Urinary bladder (tissue), 4 donors: Measurements from ENCODE around the gene HLA-DQB1. TPM values are rescaled to one million over a fixed set of nuclear protein-coding genes. Genes with fewer than 3 reads are reported as not detected.
A peak's percentile ranks its signal among the peaks of the same experiment; 100 is the strongest.

Source experiments
- DNase-seq: peaks from one replicate; pipeline ENCODE4 v3.0.0-alpha.2; 2015; ENCODE audit errors: extremely low spot score
- H3K27ac ChIP-seq: one replicate; pipeline ENCODE4 v1.5.1; 2013; ENCODE audit warnings: low read depth, mild to moderate bottlenecking, moderate library complexity
- H3K36me3 ChIP-seq: one replicate; pipeline ENCODE4 v1.6.1; 2013; ENCODE audit warnings: mild to moderate bottlenecking, moderate library complexity; ENCODE audit not compliant: insufficient read depth
- H3K4me1 ChIP-seq: one replicate; pipeline ENCODE4 v1.6.1; 2013; ENCODE audit warnings: mild to moderate bottlenecking, moderate library complexity; ENCODE audit not compliant: insufficient read depth
- H3K4me3 ChIP-seq: one replicate; pipeline ENCODE4 v1.5.1; 2013; ENCODE audit warnings: low read depth, low read length
- WGBS: extraction: QIAGEN DNeasy Blood & Tissue Kit; methylation state at CpG from one replicate; pipeline ENCODE4 v1.1.7; 2013; 5-methylcytosine and 5-hydroxymethylcytosine counted together
- polyA plus RNA-seq: library from polyadenylated mRNA; stranded (reverse); fragments of 200-250 nt; gene quantifications from one replicate; pipeline ENCODE4 v1.2.3, GENCODE V29; 2013
- total RNA-seq: library from RNA; depleted of rRNA; stranded (reverse); fragments of >200 nt; gene quantifications from one replicate; pipeline ENCODE4 v1.2.3, GENCODE V29; 2014
- donor health status: healthy with polysubstance abuse.
- donor health status: healthy.

HLA-DQB1 gene
- total and polyA plus RNA-seq, 2 donors = 4.0 to 36.1 TPM

DNA sequence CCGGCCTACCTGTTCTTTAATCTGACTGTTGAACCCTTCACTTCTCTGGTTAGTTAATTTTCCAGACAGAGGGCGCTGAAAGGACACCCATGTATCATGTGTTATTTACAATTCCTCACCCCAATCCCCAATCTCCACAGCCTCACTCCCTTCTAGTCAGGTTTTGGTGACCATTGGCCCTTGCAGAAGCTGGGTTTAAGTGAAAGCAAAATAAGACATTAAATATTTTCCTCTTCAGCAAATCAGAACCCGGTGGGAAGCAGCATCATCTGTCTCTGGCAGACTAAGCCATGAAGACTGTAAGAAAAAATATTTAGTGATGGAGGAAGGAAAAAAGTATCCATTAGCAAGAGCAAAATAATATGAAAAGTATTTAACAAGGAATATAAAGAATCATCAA is 38.6 kb downstream of the HLA-DQB1 start:
- no peak for DNase-seq
- WGBS = 25% methylated on average over 3 of the region's 3 CpGs
- no peak overlapping the region for H3K27ac ChIP-seq

DNA sequence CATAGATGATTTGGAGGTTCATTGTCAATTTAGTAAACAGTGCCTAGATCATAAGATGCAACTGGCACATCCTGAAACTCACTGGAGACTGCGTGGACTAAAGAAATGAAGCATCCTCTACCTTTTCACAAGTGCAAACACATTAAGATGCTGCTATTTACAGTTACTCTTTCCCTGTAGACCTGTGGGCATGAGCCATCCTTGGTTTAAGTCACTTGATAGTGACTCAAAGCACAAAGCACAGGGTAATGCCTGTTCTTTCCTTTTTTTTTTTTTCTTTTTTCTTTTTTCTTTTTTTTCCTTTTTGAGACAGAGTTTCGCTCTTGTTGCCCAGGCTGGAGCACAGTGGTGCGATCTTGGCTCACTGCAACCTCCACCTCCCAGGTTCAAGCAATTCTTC is 39.2 kb downstream of the HLA-DQB1 start:
- Histone ChIP-seq H3K36me3 (no peaks in the 10 kb centered on the region), H3K27ac (no peak overlapping the region), H3K4me3 (no peak overlapping the region), H3K4me1 (no peaks in the 10 kb centered on the region)
- DNase-seq = no peak
- 0% methylated on average over 1 of the region's 3 CpGs for WGBS

More for the DNA sequence above, 38.6 kb downstream of the HLA-DQB1 start:
- H3K4me1 ChIP-seq = no peaks in the 10 kb centered on the region
- no peaks in the 10 kb centered on the region for H3K36me3 ChIP-seq
- no peak overlapping the region for H3K4me3 ChIP-seq

DNA sequence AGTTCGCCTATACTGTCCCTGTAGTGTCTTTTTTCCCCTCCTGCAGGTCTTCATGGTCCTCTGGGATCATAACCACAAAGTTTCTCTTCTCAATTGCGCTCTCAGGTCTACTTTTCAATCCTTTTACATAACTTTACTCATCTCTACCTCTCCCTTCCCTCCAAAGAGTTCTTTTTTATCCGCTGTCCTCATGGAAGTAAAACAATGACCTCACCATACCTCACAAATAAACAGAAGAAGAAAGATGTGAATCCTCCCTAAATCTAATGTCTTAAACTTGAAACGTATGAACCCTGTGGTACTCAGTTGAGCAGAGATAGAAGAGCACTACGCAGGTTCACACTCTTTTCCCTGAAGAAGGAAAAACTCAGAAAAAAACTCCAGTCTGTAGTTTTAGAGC is 41.3 kb downstream of the HLA-DQB1 start:
- Histone ChIP-seq H3K36me3 (no peaks in the 10 kb centered on the region), H3K4me1 (no peaks in the 10 kb centered on the region), H3K27ac (no peak overlapping the region), H3K4me3 (no peak overlapping the region)
- WGBS = 22% methylated on average over 5 of the region's 5 CpGs
- DNase-seq = no peak

- 6% methylated on average over 1 of the region's 3 CpGs for WGBS
These were observed 41.9 kb downstream of the HLA-DQB1 start for GRCh38 chr6:32624565-32624964.

DNA sequence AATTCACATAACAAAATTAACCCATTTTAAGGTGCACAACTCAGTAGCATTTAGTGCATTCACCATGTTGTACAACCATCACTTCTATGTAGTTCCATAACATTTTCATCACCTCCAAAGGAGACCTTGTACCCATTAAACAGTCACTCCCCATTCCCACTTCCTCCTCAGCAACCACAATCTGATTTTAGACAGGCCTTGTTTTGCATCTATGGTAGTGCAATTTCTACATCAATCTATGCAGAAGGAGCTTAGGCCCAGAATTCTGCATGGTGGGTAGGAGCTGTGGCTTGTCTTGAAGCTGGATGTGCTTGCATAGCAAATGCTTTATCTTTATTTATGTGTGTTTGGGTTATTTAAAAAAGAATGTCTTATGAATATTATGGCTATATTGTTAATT is 42.8 kb downstream of the HLA-DQB1 start:
- H3K4me1 ChIP-seq = no peaks in the 10 kb centered on the region
- no peak for DNase-seq
- H3K36me3 ChIP-seq = no peaks in the 10 kb centered on the region
- no peak overlapping the region for H3K27ac ChIP-seq
- H3K4me3 ChIP-seq = no peak overlapping the region

More at GRCh38 chr6:32624565-32624964, 41.9 kb downstream of the HLA-DQB1 start:
- Histone ChIP-seq H3K4me3 (no peak overlapping the region), H3K27ac (no peak overlapping the region), H3K4me1 (no peaks in the 10 kb centered on the region), H3K36me3 (no peaks in the 10 kb centered on the region)
- no peak for DNase-seq

DNA sequence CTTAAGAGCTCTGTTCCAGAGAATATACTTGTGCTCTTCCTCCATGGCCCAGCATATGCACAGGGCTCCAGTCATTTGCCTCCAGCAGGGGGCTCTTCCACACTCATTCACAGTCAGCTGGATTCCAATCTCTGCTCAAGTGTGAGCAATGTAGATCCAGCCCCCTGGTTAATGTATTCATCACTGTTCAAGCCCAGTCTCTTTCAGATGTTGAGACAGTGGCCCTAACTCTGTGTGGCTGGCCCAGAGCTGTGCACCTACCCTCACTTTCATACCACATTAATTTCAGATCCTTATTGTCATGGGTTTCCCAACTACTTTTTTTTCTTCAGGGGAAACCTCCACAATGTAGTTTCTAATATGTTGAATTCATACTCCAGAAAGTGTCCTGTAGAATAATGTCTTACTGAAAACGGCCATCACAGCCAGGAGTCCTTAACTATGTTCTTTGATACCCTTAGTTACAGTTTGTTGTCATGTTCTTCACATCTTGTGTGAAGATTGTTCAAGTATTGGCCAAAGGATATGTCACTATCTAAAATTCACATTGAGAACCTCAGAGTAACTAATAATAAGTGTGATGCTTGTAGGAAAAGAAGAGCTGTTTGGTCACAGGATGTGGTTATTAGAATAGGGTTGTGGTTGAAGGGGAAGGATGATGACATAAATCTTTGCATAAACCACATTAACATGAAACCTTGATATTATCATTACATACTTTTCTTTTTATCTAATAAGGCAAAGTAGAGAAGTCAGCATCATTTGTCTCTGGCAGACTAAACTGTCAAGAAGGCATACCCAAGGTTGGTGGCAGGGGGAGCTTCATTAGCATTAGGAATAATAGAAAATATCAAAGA is 43.7 kb downstream of the HLA-DQB1 start:
- no peak for DNase-seq
- H3K27ac ChIP-seq = no peak overlapping the region
- no peaks in the 10 kb centered on the region for H3K36me3 ChIP-seq
- no peak overlapping the region for H3K4me3 ChIP-seq
- no peaks in the 10 kb centered on the region for H3K4me1 ChIP-seq
- 1% methylated on average over 1 of the region's 1 CpG for WGBS

DNA sequence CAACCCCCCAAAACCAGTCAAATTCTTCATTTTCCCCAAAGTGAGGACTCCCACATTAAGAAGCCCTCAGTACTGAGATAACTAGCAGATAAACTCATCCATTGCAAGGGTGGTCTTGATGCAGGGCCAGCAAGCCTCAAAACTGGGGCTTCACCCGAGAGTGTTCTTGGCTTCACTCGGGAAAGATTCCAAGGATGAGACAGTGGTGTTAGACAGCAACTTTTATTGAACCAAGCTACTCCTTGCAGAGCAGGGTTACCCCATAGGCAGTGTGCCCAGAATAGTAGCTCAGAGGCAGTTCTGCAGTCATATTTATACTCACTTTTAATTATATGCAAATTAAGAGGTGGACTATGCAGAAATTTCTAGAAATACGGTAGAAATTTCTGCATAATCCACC is 45.1 kb downstream of the HLA-DQB1 start:
- Histone ChIP-seq H3K4me1 (no peaks in the 10 kb centered on the region), H3K4me3 (no peak overlapping the region), H3K36me3 (no peaks in the 10 kb centered on the region), H3K27ac (no peak overlapping the region)
- no peak for DNase-seq
- 24% methylated on average over 3 of the region's 3 CpGs for WGBS

GRCh38 chr6:32617751-32618150 is 48.7 kb downstream of the HLA-DQB1 start:
- Histone ChIP-seq H3K4me3 (no peak overlapping the region), H3K27ac (no peak overlapping the region), H3K4me1 (no peaks in the 10 kb centered on the region), H3K36me3 (no peaks in the 10 kb centered on the region)
- 45% methylated on average over 1 of the region's 1 CpG for WGBS
- DNase-seq = no peak

GRCh38 chr6:32615885-32616532 is 50.4 kb downstream of the HLA-DQB1 start:
- no peak for DNase-seq
- no peaks in the 10 kb centered on the region for H3K36me3 ChIP-seq
- WGBS = 42% methylated on average over 3 of the region's 3 CpGs
- no peak overlapping the region for H3K27ac ChIP-seq
- H3K4me3 ChIP-seq = no peak overlapping the region
- no peaks in the 10 kb centered on the region for H3K4me1 ChIP-seq

GRCh38 chr6:32614366-32615081 is 51.9 kb downstream of the HLA-DQB1 start:
- no peak for DNase-seq
- Histone ChIP-seq H3K36me3 (no peaks in the 10 kb centered on the region), H3K4me3 (no peak overlapping the region), H3K27ac (no peak overlapping the region), H3K4me1 (no peaks in the 10 kb centered on the region)
- WGBS = 43% methylated on average over 1 of the region's 1 CpG

DNA sequence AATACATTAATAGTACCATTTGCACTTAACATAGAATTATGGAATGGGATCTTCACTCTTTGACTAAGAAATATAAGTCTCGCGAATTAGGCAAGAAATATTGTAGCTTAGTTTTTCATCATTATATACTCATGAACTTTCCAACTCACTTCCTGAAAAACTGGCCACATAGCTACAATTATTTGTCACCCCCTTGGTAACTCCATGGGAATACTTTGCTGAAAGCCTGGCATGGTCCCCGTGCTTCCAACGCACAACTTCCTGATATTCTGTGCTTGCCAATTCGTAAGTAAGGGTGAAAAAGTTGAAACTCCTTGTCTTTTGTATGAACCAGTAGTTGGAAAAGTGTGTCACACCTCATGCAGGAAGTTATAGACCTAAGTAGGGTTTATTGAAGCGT is 53.0 kb downstream of the HLA-DQB1 start:
- H3K27ac ChIP-seq = no peak overlapping the region
- no peak for DNase-seq
- 57% methylated on average over 6 of the region's 6 CpGs for WGBS
- H3K36me3 ChIP-seq = no peaks in the 10 kb centered on the region
- H3K4me1 ChIP-seq = no peaks in the 10 kb centered on the region
- no peak overlapping the region for H3K4me3 ChIP-seq

DNA sequence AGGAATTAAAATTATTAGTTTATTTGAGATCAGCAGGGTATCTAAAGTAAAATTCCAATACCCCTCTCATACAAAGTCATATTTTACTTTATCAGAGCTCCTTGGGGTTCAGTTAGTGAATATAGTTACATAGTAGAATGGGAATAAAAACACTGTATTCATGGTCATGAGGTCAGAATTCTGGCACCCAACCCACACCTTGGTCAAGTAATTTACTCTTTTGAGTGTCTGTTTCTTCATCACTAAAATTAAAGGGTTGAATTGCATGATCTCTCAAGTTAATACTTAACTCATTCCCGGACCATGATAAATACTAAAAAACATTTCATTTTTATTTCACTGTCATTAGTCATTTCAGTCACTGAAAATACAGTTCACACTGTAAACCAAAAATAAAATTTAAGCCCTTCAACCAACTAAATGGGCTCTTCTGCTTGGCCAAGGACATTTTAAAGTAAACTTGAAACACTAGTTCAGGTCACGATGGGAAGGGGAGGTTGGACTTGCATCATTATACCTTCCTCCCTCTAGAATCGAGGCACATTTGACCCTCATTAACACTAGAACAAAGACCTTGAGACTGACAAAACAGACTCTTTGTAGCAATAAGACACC is 55.7 kb downstream of the HLA-DQB1 start:
- Histone ChIP-seq H3K27ac (no peak overlapping the region), H3K36me3 (no peaks in the 10 kb centered on the region), H3K4me1 (no peaks in the 10 kb centered on the region), H3K4me3 (no peak overlapping the region)
- 51% methylated on average over 3 of the region's 3 CpGs for WGBS
- DNase-seq = no peak

DNA sequence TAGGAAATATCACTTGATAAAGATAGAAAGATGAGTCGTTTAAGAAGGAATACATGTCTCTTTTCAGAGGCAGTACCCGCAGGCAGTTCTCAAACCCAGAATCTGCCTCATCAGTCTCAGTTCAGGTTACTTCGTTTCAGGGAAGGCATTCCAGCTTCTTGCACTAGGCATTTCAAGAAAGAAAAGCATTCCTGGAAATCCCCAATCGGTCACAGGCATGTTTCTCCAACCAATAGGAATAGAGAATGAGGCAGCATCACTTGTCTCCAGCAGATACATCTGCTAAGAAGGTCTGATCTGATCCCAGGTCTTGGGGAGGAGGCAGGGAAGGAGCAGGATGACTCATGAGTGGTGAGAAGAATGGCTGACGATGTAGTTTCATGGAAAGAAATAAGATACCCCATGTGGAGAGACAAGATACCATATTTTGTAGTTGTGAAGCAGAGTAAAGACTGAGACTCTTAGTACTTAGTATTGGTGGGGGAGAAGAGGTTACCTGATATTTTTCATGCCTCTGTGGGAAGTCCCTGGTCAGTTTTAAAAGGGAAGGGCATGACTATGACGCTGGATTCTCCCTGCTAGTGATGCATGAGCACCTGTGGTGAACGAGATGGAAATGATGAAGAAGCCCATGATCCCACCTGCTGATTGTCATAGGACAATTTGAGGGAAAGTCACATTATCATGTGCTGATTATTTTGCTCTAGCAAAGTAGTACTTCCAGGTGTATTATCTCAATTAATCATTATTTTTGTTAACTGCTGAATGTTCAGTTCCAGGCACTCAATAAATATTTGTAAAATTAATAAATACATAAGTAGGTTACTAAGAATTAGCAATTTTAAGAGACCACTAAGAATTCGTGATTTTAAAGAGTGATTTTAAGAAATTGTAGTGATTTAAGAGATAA is 56.5 kb downstream of the HLA-DQB1 start:
- H3K4me3 ChIP-seq = no peak overlapping the region
- no peak overlapping the region for H3K27ac ChIP-seq
- no peaks in the 10 kb centered on the region for H3K36me3 ChIP-seq
- 21% methylated on average over 8 of the region's 8 CpGs for WGBS
- H3K4me1 ChIP-seq = no peaks in the 10 kb centered on the region
- peak; percentile 80 for DNase-seq
